B cell (primary cell): Measurements from ENCODE around the gene ANAPC13. TPM values are rescaled to one million over a fixed set of nuclear protein-coding genes. Genes with fewer than 3 reads are reported as not detected.

ENCODE experiments used
- ATAC-seq: fragments of 200-7000 bp; cut with Tn5 transposase; one replicate; pipeline ENCODE4 v1.10.0; 2021; ENCODE audit warnings: low read depth, mild to moderate bottlenecking, moderate number of reproducible peaks, moderate library complexity
- CTCF ChIA-PET: fragments of 350-600 bp; sonication (Branson Sonifier 250); formaldehyde crosslinking; loops from one replicate; lab custom pipeline; 2021; ENCODE audit warnings: antibody characterized with exemption, inconsistent platforms; lab: Charles Lee
- POLR2A ChIA-PET: fragments of 350-600 bp; sonication (Branson Sonifier 250); formaldehyde crosslinking; loops from one replicate; lab custom pipeline; 2021; ENCODE audit warnings: antibody characterized with exemption; lab: Charles Lee
- DNase-seq: peaks from one replicate; pipeline ENCODE4 v3.0.0; 2013
- H2AFZ ChIP-seq: 2 replicates; pipeline ENCODE4 v1.6.1; 2012; ENCODE audit warnings: mild to moderate bottlenecking, low read depth, low read length; ENCODE audit not compliant: insufficient read depth, poor library complexity, severe bottlenecking
- H3K27ac ChIP-seq, 2 donors: 1 replicate in 1 of 2; 2 replicates in 1 of 2; pipeline ENCODE4 v1.5.1; 2012 to 2013; ENCODE audit warnings: low read length in 2 of 2, mild to moderate bottlenecking in 2 of 2, moderate library complexity in 1 of 2
- H3K27me3 ChIP-seq, 4 experiments: fragments of 200-600 bp in 1 of 4; sonication (generic) in 1 of 4; replicated peaks in 1 of 4; 1 replicate in 2 of 4; 2 replicates in 2 of 4; pipeline versions ENCODE4 v1.6.1 to v1.7.0; 2013 to 2016; ENCODE audit warnings: low read length in 3 of 4, mild to moderate bottlenecking in 2 of 4, mixed read lengths in 1 of 4, moderate library complexity in 1 of 4; ENCODE audit not compliant: insufficient read depth in 4 of 4, control insufficient read depth in 3 of 4; ENCODE audit errors: control extremely low read depth in 1 of 4
- H3K36me3 ChIP-seq, 2 experiments: replicated peaks in 1 of 2; 1 replicate in 1 of 2; 2 replicates in 1 of 2; pipeline versions ENCODE4 v1.6.1 to v1.7.1; 2013; ENCODE audit warnings: low read length in 1 of 2; ENCODE audit not compliant: insufficient read depth in 2 of 2, control insufficient read depth in 1 of 2; ENCODE audit errors: control extremely low read depth in 1 of 2, extremely low read depth in 1 of 2
- H3K4me1 ChIP-seq, 2 donors: fragments of 200-600 bp in 1 of 2; sonication (generic) in 1 of 2; 1 replicate in 1 of 2; 2 replicates in 1 of 2; pipeline versions ENCODE4 v1.5.1 to v1.6.1; 2013 to 2017; ENCODE audit warnings: low read length in 2 of 2; ENCODE audit not compliant: control insufficient read depth in 2 of 2, insufficient read depth in 2 of 2
- H3K4me2 ChIP-seq: replicated peaks from 2 replicates; pipeline ENCODE3; 2012; ENCODE audit warnings: mild to moderate bottlenecking, low read depth, low read length; ENCODE audit not compliant: poor library complexity, severe bottlenecking
- H3K4me3 ChIP-seq, 5 experiments: fragments of 200-600 bp in 1 of 5; sonication (generic) in 1 of 5; 1 replicate in 3 of 5; 2 replicates in 2 of 5; pipeline versions ENCODE4 v1.5.1 to v1.7.0; 2011 to 2016; ENCODE audit warnings: low read length in 4 of 5, mild to moderate bottlenecking in 4 of 5, low read depth in 2 of 5, control low read depth in 1 of 5, moderate library complexity in 1 of 5; ENCODE audit not compliant: insufficient read depth in 1 of 5; ENCODE audit errors: control extremely low read depth in 1 of 5, extremely low read depth in 1 of 5
- H3K79me2 ChIP-seq: fragments of 200-600 bp; sonication (generic); one replicate; pipeline ENCODE4 v1.6.0; 2016; ENCODE audit warnings: low read length; ENCODE audit not compliant: control insufficient read depth, insufficient read depth
- H3K9ac ChIP-seq: fragments of 200-600 bp; sonication (generic); 2 replicates; pipeline ENCODE4 v1.6.1; 2017; ENCODE audit warnings: mild to moderate bottlenecking, low read length, moderate library complexity
- H3K9me3 ChIP-seq, 3 donors: one replicate each; pipeline versions ENCODE4 v1.6.1 to v1.7.1; 2013; ENCODE audit warnings: low read length in 2 of 3; ENCODE audit not compliant: control insufficient read depth in 2 of 3, insufficient read depth in 1 of 3; ENCODE audit errors: control extremely low read depth in 1 of 3
- H4K20me1 ChIP-seq: 2 replicates; pipeline ENCODE4 v1.6.0; 2012; ENCODE audit warnings: mild to moderate bottlenecking, low read length; ENCODE audit not compliant: insufficient read depth, control insufficient read depth, poor library complexity, severe bottlenecking
- H3K27ac Mint-ChIP-seq: one replicate; pipeline ENCODE4 v1.8.0; 2021; ENCODE audit warnings: mixed read lengths
- H3K27me3 Mint-ChIP-seq: one replicate; pipeline ENCODE4 v1.8.0; 2021; ENCODE audit warnings: mixed read lengths
- H3K4me1 Mint-ChIP-seq: one replicate; pipeline ENCODE4 v1.8.0; 2021; ENCODE audit warnings: mixed read lengths
- H3K4me3 Mint-ChIP-seq: one replicate; pipeline ENCODE4 v1.8.0; 2021; ENCODE audit warnings: mixed read lengths
- H3K9me3 Mint-ChIP-seq: one replicate; pipeline ENCODE4 v1.8.0; 2022; ENCODE audit warnings: mixed read lengths; ENCODE audit not compliant: insufficient read depth
- CTCF ChIP-seq: fragments of 200-600 bp; IDR thresholded peaks from one replicate; pipeline ENCODE4 v1.8.0; 2022; ENCODE audit warnings: antibody characterized with exemption, mild to moderate bottlenecking
- EZH2 ChIP-seq: IDR thresholded peaks from 2 replicates; pipeline ENCODE4 v1.6.1; 2012; ENCODE audit warnings: borderline replicate concordance, low read depth, mild to moderate bottlenecking, moderate library complexity, low read length; ENCODE audit not compliant: insufficient read depth, poor library complexity, severe bottlenecking
- WGBS: methylation state at CpG from one replicate; pipeline ENCODE4 v1.1.5; 2013; ENCODE audit warnings: missing lambda C conversion rate; ENCODE audit not compliant: insufficient coverage; 5-methylcytosine and 5-hydroxymethylcytosine counted together
- intact Hi-C: fragments of 100-400 bp; cut with micrococcal nuclease; formaldehyde crosslinking; loops from one replicate; pipeline ENCODE4 v1.10.0; 2022
- polyA plus RNA-seq: library from polyadenylated mRNA; depleted of rRNA; stranded (reverse); fragments of >200 nt; gene quantifications from 2 replicates; pipeline ENCODE4 v1.2.3, GENCODE V29; 2012
- total RNA-seq, 2 donors: library from RNA; stranded (reverse); fragments of 120-200 nt in 1 of 2; gene quantifications; 1 replicate in 1 of 2; 2 replicates in 1 of 2; pipeline versions ENCODE4 v1.2.3 to v1.2.4, GENCODE V29; 2013 to 2022

Gene ANAPC13
- total and polyA plus RNA-seq, 2 donors (not counting 1 experiment from before 2014, with no cell fraction given), result 13.0 to 29.3 TPM

DNA sequence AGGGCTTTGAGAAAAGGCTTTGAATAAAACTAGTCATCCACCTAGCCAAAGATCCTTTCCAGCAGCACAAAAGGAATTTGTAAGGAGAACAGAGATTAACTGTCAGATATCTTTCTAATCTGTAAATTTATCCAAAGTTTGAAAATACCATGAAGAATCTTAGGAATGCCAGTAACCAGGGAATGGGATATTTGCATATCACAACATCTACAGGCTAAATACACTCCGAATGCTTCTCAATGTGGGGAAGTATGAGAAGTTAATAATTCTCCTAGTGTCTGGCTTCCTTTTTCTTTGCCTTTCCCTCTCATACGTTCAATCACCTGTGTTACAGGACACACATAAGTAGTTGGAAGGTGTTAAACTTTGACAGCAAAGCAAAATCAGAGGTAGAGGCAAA, 7.8 kb downstream of the ANAPC13 start:
- no peaks in the 10 kb centered on the region for H3K79me2 ChIP-seq
- ChIA-PET POLR2A (no interaction called here), CTCF (interaction anchor here (1.3 to 7.9 kb wide), 6 partner anchors 8 to 1752 kb away, joined by 3 to 189 read pairs (median 49); partner anchors contain the start of genes ANAPC13 and CEP63)
- no peaks in the 10 kb centered on the region for H3K9me3 Mint-ChIP-seq
- peaks cover 0 to 3% of the 10 kb centered on the region in 2 donors for H3K4me1 ChIP-seq
- H3K4me2 ChIP-seq, result no peak overlapping the region
- H3K4me3 ChIP-seq, result no peak overlapping the region
- H3K27ac Mint-ChIP-seq, result no peak overlapping the region
- TF ChIP-seq CTCF, result no peak
- no peak for TF ChIP-seq EZH2
- no peaks in the 10 kb centered on the region for H3K27me3 Mint-ChIP-seq
- no peak overlapping the region for H3K9ac ChIP-seq
- H3K9me3 ChIP-seq, result no peaks in the 10 kb centered on the region
- no peaks in the 10 kb centered on the region for H3K27me3 ChIP-seq
- peaks cover 1% of the 10 kb centered on the region for H3K4me1 Mint-ChIP-seq
- peaks cover 13 to 67% of the 10 kb centered on the region in 2 experiments for H3K36me3 ChIP-seq
- no CpG with 5 or more reads among the region's 2 CpGs for WGBS
- H3K4me3 Mint-ChIP-seq, result no peak overlapping the region
- H3K27ac ChIP-seq, result no peak overlapping the region
- DNase-seq (no peak), ATAC-seq (no peak)
- H2AFZ ChIP-seq, result no peak overlapping the region
- intact Hi-C loops, result no loop called here
- no peaks in the 10 kb centered on the region for H4K20me1 ChIP-seq

GRCh38 chr3:134477002-134477401, 8.8 kb downstream of the ANAPC13 start:
- H3K4me1 ChIP-seq, result no peaks in the 10 kb centered on the region
- no peak for ATAC-seq
- H3K9me3 ChIP-seq, result no peaks in the 10 kb centered on the region
- Mint-ChIP-seq H3K4me1 (no peaks in the 10 kb centered on the region), H3K4me3 (no peak overlapping the region), H3K9me3 (no peaks in the 10 kb centered on the region), H3K27ac (no peak overlapping the region), H3K27me3 (no peaks in the 10 kb centered on the region)
- no peaks in the 10 kb centered on the region for H3K79me2 ChIP-seq
- 97% methylated on average over 4 of the region's 6 CpGs for WGBS
- H3K27me3 ChIP-seq, result no peaks in the 10 kb centered on the region
- H4K20me1 ChIP-seq, result no peaks in the 10 kb centered on the region
- H3K4me2 ChIP-seq, result no peak overlapping the region
- intact Hi-C loops, result no loop called here
- H3K36me3 ChIP-seq, result peaks cover 15 to 63% of the 10 kb centered on the region in 2 experiments
- TF ChIP-seq EZH2, result no peak
- TF ChIP-seq CTCF, result no peak
- ChIA-PET CTCF (interaction anchor here (0.6 to 7.9 kb wide), 11 partner anchors 9 to 659 kb away, joined by 3 to 189 read pairs (median 4); partner anchors contain the start of genes ANAPC13 and CEP63), POLR2A (no interaction called here)
- H2AFZ ChIP-seq, result no peak overlapping the region
- H3K4me3 ChIP-seq, result no peak overlapping the region
- no peak overlapping the region for H3K9ac ChIP-seq
- no peak for DNase-seq
- no peak overlapping the region for H3K27ac ChIP-seq
